ENCODE measurements around the gene ADIG. TPM values are rescaled to one million over a fixed set of nuclear protein-coding genes. Genes with fewer than 3 reads are reported as not detected.
A peak's percentile ranks its signal among the peaks of the same experiment; 100 is the strongest.

ADIG gene
- total and polyA plus RNA-seq, 2 of the 13 experiments (the other 11 are each of a cell fraction or from before 2014, with no cell fraction given) = 0.15 TPM; not detected in 1

GRCh38 chr20:38585404-38586180, 4.6 kb downstream of the ADIG start (continued):
- TF ChIP-seq MTERF4 (CRISPR knock-in tag; IDR thresholded peaks at IDR 0.05) (0 out of 2 replicates have a peak, but pooled peaks have one; percentile 54), ZNF672 (CRISPR knock-in tag; IDR thresholded peaks at IDR 0.05) (no peak), PCBP2 (optimal IDR thresholded peaks at IDR 0.05; ENCODE audit: low read depth, low read length, poor library complexity, severe bottlenecking) (no peak), ZNF891 (CRISPR knock-in tag; IDR thresholded peaks at IDR 0.05) (peak; percentile 84; the same call in 1 of the 2 replicates), ZNF710 (CRISPR knock-in tag; IDR thresholded peaks at IDR 0.05; ENCODE audit: borderline replicate concordance) (peak; percentile 87; the same call in 1 of the 2 replicates), ZNF318 (CRISPR knock-in tag; IDR thresholded peaks at IDR 0.05) (peak; percentile 84; the same call in 1 of the 2 replicates), CREM (IDR thresholded peaks at IDR 0.05) (peak; percentile 80; the same call in 1 of the 2 replicates), CREM (CRISPR knock-in tag; IDR thresholded peaks at IDR 0.05) (no peak), HNF1B (CRISPR knock-in tag; IDR thresholded peaks at IDR 0.05) (peak; percentile 87), ERF (CRISPR knock-in tag; IDR thresholded peaks at IDR 0.05) (peak; percentile 90), ZNF292 (CRISPR knock-in tag; IDR thresholded peaks at IDR 0.05; ENCODE audit: borderline replicate concordance, low read depth) (peak; percentile 91), ZNF691 (CRISPR knock-in tag; IDR thresholded peaks at IDR 0.05; ENCODE audit: borderline replicate concordance, low read depth) (peak; percentile 91; the same call in 1 of the 2 replicates)

All from HepG2 (cell line).